ENCODE data around the gene COL27A1.

DNA sequence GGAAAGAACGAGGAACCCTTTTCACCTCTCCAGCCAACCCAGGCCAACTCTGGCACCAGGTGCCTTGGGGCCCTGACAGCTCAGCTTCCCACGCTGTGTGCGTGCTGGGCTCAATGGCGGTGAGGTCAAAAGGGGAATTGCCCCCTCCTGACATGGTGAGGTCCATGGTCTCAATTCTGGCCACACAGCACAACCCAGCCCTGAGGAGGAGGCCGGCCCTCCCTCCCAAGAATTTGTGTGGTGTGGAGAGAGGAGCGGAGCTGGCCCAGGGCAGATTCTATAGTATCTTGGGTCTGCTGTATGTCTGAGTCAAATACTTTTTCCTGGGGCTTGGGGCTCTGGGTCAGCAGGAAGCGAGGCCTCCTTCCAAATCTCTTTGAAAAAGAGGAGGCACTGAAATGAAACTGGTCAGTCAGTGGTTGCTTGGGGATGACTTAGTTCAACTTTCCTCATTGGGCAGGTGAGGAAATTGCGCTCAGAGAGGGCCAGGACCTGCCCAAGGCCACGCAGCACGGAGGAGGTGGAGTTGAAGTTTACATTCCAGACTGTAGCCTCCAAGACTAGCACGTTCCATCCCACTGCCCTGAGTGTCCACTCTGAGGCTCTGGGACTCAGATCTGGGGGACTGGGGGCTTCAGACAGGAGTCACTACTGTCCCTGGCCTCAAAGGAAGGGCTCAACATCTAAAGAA is 15.6 kb downstream of the COL27A1 start:
- TF ChIP-seq EZH2 (IDR thresholded peaks at IDR 0.05; ENCODE audit: low read depth, unreplicated experiment) (no peak), POLR2AphosphoS5 (IDR thresholded peaks at IDR 0.05; ENCODE audit: low read depth) (no peak), ZNF331 (CRISPR knock-in tag; IDR thresholded peaks at IDR 0.05; ENCODE audit: low read depth) (no peak), STAT1 (IDR thresholded peaks at IDR 0.05; ENCODE audit: unreplicated experiment) (no peak), JUNB (IDR thresholded peaks at IDR 0.05; ENCODE audit: unreplicated experiment) (no peak)
- TF ChIP-seq, protein P1, sequence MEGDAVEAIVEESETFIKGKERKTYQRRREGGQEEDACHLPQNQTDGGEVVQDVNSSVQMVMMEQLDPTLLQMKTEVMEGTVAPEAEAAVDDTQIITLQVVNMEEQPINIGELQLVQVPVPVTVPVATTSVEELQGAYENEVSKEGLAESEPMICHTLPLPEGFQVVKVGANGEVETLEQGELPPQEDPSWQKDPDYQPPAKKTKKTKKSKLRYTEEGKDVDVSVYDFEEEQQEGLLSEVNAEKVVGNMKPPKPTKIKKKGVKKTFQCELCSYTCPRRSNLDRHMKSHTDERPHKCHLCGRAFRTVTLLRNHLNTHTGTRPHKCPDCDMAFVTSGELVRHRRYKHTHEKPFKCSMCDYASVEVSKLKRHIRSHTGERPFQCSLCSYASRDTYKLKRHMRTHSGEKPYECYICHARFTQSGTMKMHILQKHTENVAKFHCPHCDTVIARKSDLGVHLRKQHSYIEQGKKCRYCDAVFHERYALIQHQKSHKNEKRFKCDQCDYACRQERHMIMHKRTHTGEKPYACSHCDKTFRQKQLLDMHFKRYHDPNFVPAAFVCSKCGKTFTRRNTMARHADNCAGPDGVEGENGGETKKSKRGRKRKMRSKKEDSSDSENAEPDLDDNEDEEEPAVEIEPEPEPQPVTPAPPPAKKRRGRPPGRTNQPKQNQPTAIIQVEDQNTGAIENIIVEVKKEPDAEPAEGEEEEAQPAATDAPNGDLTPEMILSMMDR (conservative IDR thresholded peaks at IDR 0.05; ENCODE audit: low read depth in 2 of 2) = no peak

All from GM23338 (cell line).